H9 (cell line): ENCODE results near the gene OR51B5. TPM values are rescaled to one million over a fixed set of nuclear protein-coding genes. Genes with fewer than 3 reads are reported as not detected.
"Not testable (repeated sequence)": the region's sequence is repeated elsewhere in the genome, so short reads cannot be mapped to it uniquely, and the experiment has no call there.

Experiments used
- DNase-seq: peaks from one replicate; pipeline ENCODE4 v3.0.0-alpha.2; 2017
- H2AFZ ChIP-seq: one replicate; pipeline ENCODE4 v1.6.1; 2013; ENCODE audit warnings: mild to moderate bottlenecking, low read length, control low read depth, moderate library complexity
- H2AK5ac ChIP-seq: 2 replicates; pipeline ENCODE4 v1.6.1; 2013; ENCODE audit warnings: low read length, control low read depth, mixed read lengths; ENCODE audit not compliant: insufficient read length
- H2BK120ac ChIP-seq: one replicate; pipeline ENCODE4 v1.6.1; 2013; ENCODE audit warnings: low read depth, mild to moderate bottlenecking, low read length, control low read depth, inconsistent platforms; ENCODE audit not compliant: poor library complexity, severe bottlenecking
- H2BK12ac ChIP-seq: 2 replicates; pipeline ENCODE4 v1.6.1; 2013; ENCODE audit warnings: low read length, control low read depth, mixed read lengths, low read depth; ENCODE audit not compliant: insufficient read length
- H2BK15ac ChIP-seq: 2 replicates; pipeline ENCODE4 v1.6.1; 2013; ENCODE audit warnings: low read depth, low read length, control low read depth
- H2BK20ac ChIP-seq: one replicate; pipeline ENCODE4 v1.6.1; 2013; ENCODE audit warnings: low read depth, mild to moderate bottlenecking, low read length, control low read depth, inconsistent platforms; ENCODE audit not compliant: poor library complexity, severe bottlenecking
- H2BK5ac ChIP-seq: 2 replicates; pipeline ENCODE4 v1.6.1; 2013; ENCODE audit warnings: low read length, control low read depth, mixed read lengths; ENCODE audit not compliant: insufficient read length
- H3K14ac ChIP-seq: 2 replicates; pipeline ENCODE4 v1.6.1; 2013; ENCODE audit warnings: low read length, control low read depth; ENCODE audit not compliant: insufficient read depth
- H3K18ac ChIP-seq: 2 replicates; pipeline ENCODE4 v1.6.1; 2013; ENCODE audit warnings: low read depth, mild to moderate bottlenecking, mixed read lengths, low read length, control low read depth; ENCODE audit not compliant: insufficient read length
- H3K23ac ChIP-seq: 2 replicates; pipeline ENCODE4 v1.6.1; 2013; ENCODE audit warnings: low read length, control low read depth, mixed read lengths, low read depth; ENCODE audit not compliant: insufficient read length
- H3K23me2 ChIP-seq: 2 replicates; pipeline ENCODE4 v1.6.1; 2013; ENCODE audit warnings: low read depth, mild to moderate bottlenecking, mixed read lengths, low read length, control low read depth; ENCODE audit not compliant: insufficient read length, poor library complexity, severe bottlenecking
- H3K27ac ChIP-seq: 2 replicates; pipeline ENCODE4 v1.5.1; 2013; ENCODE audit warnings: low read length, control low read depth, mixed read lengths, low read depth; ENCODE audit not compliant: insufficient read length
- H3K27me3 ChIP-seq: 2 replicates; pipeline ENCODE4 v1.6.1; 2013; ENCODE audit warnings: low read length, control low read depth, inconsistent platforms; ENCODE audit not compliant: insufficient read depth
- H3K4ac ChIP-seq: 2 replicates; pipeline ENCODE4 v1.6.1; 2013; ENCODE audit warnings: low read depth, mild to moderate bottlenecking, control low read depth, inconsistent platforms, low read length, moderate library complexity
- H3K4me1 ChIP-seq: 2 replicates; pipeline ENCODE4 v1.6.1; 2013; ENCODE audit warnings: low read length, control low read depth, inconsistent platforms; ENCODE audit not compliant: insufficient read depth
- H3K4me2 ChIP-seq: 2 replicates; pipeline ENCODE4 v1.6.1; 2013; ENCODE audit warnings: low read length, control low read depth, mixed read lengths; ENCODE audit not compliant: insufficient read length, insufficient read depth
- H3K56ac ChIP-seq: 2 replicates; pipeline ENCODE4 v1.6.1; 2013; ENCODE audit warnings: low read depth, mild to moderate bottlenecking, mixed read lengths, low read length, control low read depth; ENCODE audit not compliant: insufficient read length
- H3K79me1 ChIP-seq: 2 replicates; pipeline ENCODE4 v1.6.1; 2013; ENCODE audit warnings: low read depth, mild to moderate bottlenecking, moderate library complexity, low read length, control low read depth, inconsistent platforms; ENCODE audit not compliant: insufficient read depth, poor library complexity, severe bottlenecking
- H3K79me2 ChIP-seq: 2 replicates; pipeline ENCODE4 v1.6.1; 2013; ENCODE audit warnings: low read length, control low read depth, inconsistent platforms; ENCODE audit not compliant: insufficient read depth
- H3K9ac ChIP-seq: 2 replicates; pipeline ENCODE4 v1.6.1; 2013; ENCODE audit warnings: low read length, control low read depth, mixed read lengths; ENCODE audit not compliant: insufficient read length; ENCODE audit errors: extremely low read depth
- H3K9me3 ChIP-seq: one replicate; pipeline ENCODE4 v1.6.1; 2013; ENCODE audit warnings: low read depth, low read length, inconsistent platforms; ENCODE audit not compliant: control insufficient read depth
- H3T11ph ChIP-seq: one replicate; pipeline ENCODE4 v1.6.1; 2013; ENCODE audit warnings: mild to moderate bottlenecking, low read length, control low read depth, inconsistent platforms
- H4K20me1 ChIP-seq: one replicate; pipeline ENCODE4 v1.6.1; 2013; ENCODE audit not compliant: control insufficient read depth, insufficient read length, insufficient read depth
- H4K5ac ChIP-seq: 2 replicates; pipeline ENCODE4 v1.6.1; 2013; ENCODE audit warnings: low read depth, mild to moderate bottlenecking, mixed read lengths, low read length, control low read depth; ENCODE audit not compliant: insufficient read length
- H4K8ac ChIP-seq: replicated peaks from 2 replicates; pipeline ENCODE4 v1.6.1; 2013; ENCODE audit warnings: low read length, control low read depth, mixed read lengths, low read depth; ENCODE audit not compliant: insufficient read length
- H4K91ac ChIP-seq: 2 replicates; pipeline ENCODE4 v1.6.1; 2013; ENCODE audit warnings: low read depth, mild to moderate bottlenecking, moderate library complexity, mixed read lengths, low read length, control low read depth; ENCODE audit not compliant: insufficient read length
- H3K27ac Mint-ChIP-seq, 3 experiments: 2 replicates in 2 of 3; 3 replicates in 1 of 3; pipeline ENCODE4 v1.8.0; 2020 to 2021; ENCODE audit warnings: mixed read lengths in 3 of 3, mild to moderate bottlenecking in 1 of 3, moderate library complexity in 1 of 3
- H3K27me3 Mint-ChIP-seq: 2 replicates; pipeline ENCODE4 v1.8.0; 2021; ENCODE audit warnings: low read depth, mild to moderate bottlenecking, moderate library complexity, mixed read lengths
- H3K36me3 Mint-ChIP-seq, 3 experiments: 2 replicates in 2 of 3; 3 replicates in 1 of 3; pipeline ENCODE4 v1.8.0; 2020 to 2021; ENCODE audit warnings: low read depth in 3 of 3, mixed read lengths in 3 of 3; ENCODE audit not compliant: insufficient read depth in 1 of 3
- H3K4me1 Mint-ChIP-seq, 2 experiments: 2 replicates each; pipeline ENCODE4 v1.8.0; 2020; ENCODE audit warnings: mixed read lengths in 2 of 2
- H3K4me3 Mint-ChIP-seq, 2 experiments: 2 replicates in 1 of 2; 3 replicates in 1 of 2; pipeline ENCODE4 v1.8.0; 2020 to 2021; ENCODE audit warnings: mild to moderate bottlenecking in 2 of 2, mixed read lengths in 2 of 2, moderate library complexity in 1 of 2
- H3K9me3 Mint-ChIP-seq, 2 experiments: 2 replicates in 1 of 2; 3 replicates in 1 of 2; pipeline ENCODE4 v1.8.0; 2020; ENCODE audit warnings: mild to moderate bottlenecking in 2 of 2, mixed read lengths in 2 of 2, moderate library complexity in 1 of 2
- CTCF ChIP-seq: fragments of 200-600 bp; sonication (generic); conservative IDR thresholded peaks from 3 replicates; pipeline ENCODE4 v1.8.0; 2021; ENCODE audit warnings: antibody characterized with exemption, mild to moderate bottlenecking
- WGBS: extraction: QIAGEN DNeasy Blood & Tissue Kit; methylation state at CpG from one replicate; pipeline ENCODE4 v1.1.7; 2013; ENCODE audit warnings: missing lambda C conversion rate, low lambda C conversion rate, mixed read lengths; ENCODE audit not compliant: insufficient read length; ENCODE audit errors: extremely low coverage; 5-methylcytosine and 5-hydroxymethylcytosine counted together
- total RNA-seq: library from RNA; stranded (reverse); gene quantifications from 2 replicates; pipeline ENCODE4 v1.2.1, GENCODE V29; 2021

OR51B5 gene
- total RNA-seq, 1 experiment from 2014 or later: not detected

GRCh38 chr11:5297721-5298323 lies 45.5 kb downstream of the OR51B5 start:
- H3K14ac ChIP-seq: no peak overlapping the region
- no peak overlapping the region for H4K8ac ChIP-seq
- H4K5ac ChIP-seq: no peak overlapping the region
- H3K4me1 ChIP-seq: no peaks in the 10 kb centered on the region
- no peak overlapping the region for H4K91ac ChIP-seq
- no peak overlapping the region for H2BK20ac ChIP-seq
- no peak for DNase-seq
- no peak overlapping the region for H3K23ac ChIP-seq
- Mint-ChIP-seq H3K27me3 (no peaks in the 10 kb centered on the region), H3K4me3 (no peak overlapping the region), H3K4me1 (no peaks in the 10 kb centered on the region), H3K27ac (no peak overlapping the region), H3K9me3 (no peaks in the 10 kb centered on the region), H3K36me3 (0 out of 7 replicates have a peak, but pooled peaks cover 0 to 1% (median 0%) of the 10 kb centered on the region in 3 experiments)
- no peaks in the 10 kb centered on the region for H3K79me1 ChIP-seq
- no peaks in the 10 kb centered on the region for H3K23me2 ChIP-seq
- no peak overlapping the region for H2BK15ac ChIP-seq
- no peak overlapping the region for H3K18ac ChIP-seq
- TF ChIP-seq CTCF: no peak
- H3K27me3 ChIP-seq: no peaks in the 10 kb centered on the region
- H2BK5ac ChIP-seq: no peak overlapping the region
- no peak overlapping the region for H3K9ac ChIP-seq
- no peak overlapping the region for H2AFZ ChIP-seq
- no peak overlapping the region for H2AK5ac ChIP-seq
- no peak overlapping the region for H2BK120ac ChIP-seq
- H3T11ph ChIP-seq: no peak overlapping the region
- H3K27ac ChIP-seq: no peak overlapping the region
- no CpG with 5 or more reads among the region's 4 CpGs for WGBS
- H3K79me2 ChIP-seq: no peaks in the 10 kb centered on the region
- no peak overlapping the region for H3K4ac ChIP-seq
- no peaks in the 10 kb centered on the region for H4K20me1 ChIP-seq
- H3K9me3 ChIP-seq: no peaks in the 10 kb centered on the region
- no peak overlapping the region for H3K4me2 ChIP-seq
- no peak overlapping the region for H2BK12ac ChIP-seq
- H3K56ac ChIP-seq: no peak overlapping the region

GRCh38 chr11:5294342-5294995 lies 48.9 kb downstream of the OR51B5 start:
- not testable (repeated sequence) for DNase-seq, H3K27ac ChIP-seq, H3K4ac ChIP-seq, H3K27me3 ChIP-seq, H4K20me1 ChIP-seq, H3K36me3 Mint-ChIP-seq, H3T11ph ChIP-seq, H3K23me2 ChIP-seq, H2BK5ac ChIP-seq, H3K9me3 ChIP-seq, H3K27ac Mint-ChIP-seq, H3K4me3 Mint-ChIP-seq, H3K9ac ChIP-seq, H3K79me1 ChIP-seq, H3K23ac ChIP-seq, H3K4me1 ChIP-seq, H3K27me3 Mint-ChIP-seq, H3K4me2 ChIP-seq, H4K91ac ChIP-seq, H2BK120ac ChIP-seq, H3K18ac ChIP-seq, H3K56ac ChIP-seq, H2BK12ac ChIP-seq, H2AFZ ChIP-seq, H2AK5ac ChIP-seq, H4K5ac ChIP-seq, H3K14ac ChIP-seq, H2BK15ac ChIP-seq, H4K8ac ChIP-seq, H3K4me1 Mint-ChIP-seq, H3K9me3 Mint-ChIP-seq, H2BK20ac ChIP-seq, H3K79me2 ChIP-seq
- no CpG with 5 or more reads among the region's 41 CpGs for WGBS
